Neuronal stem cell (in vitro differentiated cells): ENCODE data around the gene ITGA7.

ENCODE experiments used
- DNase-seq: peaks from one replicate; pipeline ENCODE4 v3.0.0-alpha.2; 2013; ENCODE audit warnings: low spot score
- H2AFZ ChIP-seq: one replicate; pipeline ENCODE4 v1.6.1; 2013; ENCODE audit warnings: mild to moderate bottlenecking, low read length, inconsistent platforms
- H2AK5ac ChIP-seq: 2 replicates; pipeline ENCODE4 v1.6.1; 2013; ENCODE audit warnings: low read depth, mild to moderate bottlenecking, inconsistent platforms, low read length, moderate library complexity, mixed read lengths
- H2BK120ac ChIP-seq: 2 replicates; pipeline ENCODE4 v1.6.1; 2013; ENCODE audit warnings: low read depth, mild to moderate bottlenecking, inconsistent platforms, low read length, moderate library complexity, mixed read lengths
- H2BK12ac ChIP-seq: one replicate; pipeline ENCODE4 v1.6.1; 2013; ENCODE audit warnings: low read length, inconsistent platforms
- H2BK15ac ChIP-seq: 2 replicates; pipeline ENCODE4 v1.6.1; 2013; ENCODE audit warnings: mild to moderate bottlenecking, low read length, inconsistent platforms, mixed read lengths
- H2BK5ac ChIP-seq: one replicate; pipeline ENCODE4 v1.6.1; 2013; ENCODE audit warnings: inconsistent platforms, mild to moderate bottlenecking, low read length, moderate library complexity
- H3K14ac ChIP-seq: one replicate; pipeline ENCODE4 v1.6.1; 2013; ENCODE audit warnings: low read length, inconsistent platforms
- H3K18ac ChIP-seq: 2 replicates; pipeline ENCODE4 v1.6.1; 2013; ENCODE audit warnings: low read length, inconsistent platforms
- H3K23ac ChIP-seq: 2 replicates; pipeline ENCODE4 v1.6.1; 2013; ENCODE audit warnings: low read depth, mild to moderate bottlenecking, mixed read lengths, low read length, inconsistent platforms; ENCODE audit not compliant: poor library complexity
- H3K27ac ChIP-seq: replicated peaks from 3 replicates; pipeline ENCODE4 v1.5.1; 2013; ENCODE audit warnings: low read length, inconsistent platforms
- H3K27me3 ChIP-seq, 3 experiments: 2 replicates each; pipeline ENCODE4 v1.6.1; 2013; ENCODE audit warnings: low read length in 3 of 3, mild to moderate bottlenecking in 2 of 3, inconsistent platforms in 1 of 3, low read depth in 1 of 3, mixed read lengths in 1 of 3, moderate library complexity in 1 of 3; ENCODE audit not compliant: control insufficient read depth in 3 of 3, insufficient read depth in 3 of 3
- H3K36me3 ChIP-seq, 2 donors: replicated peaks in 1 of 2; 2 replicates each; pipeline ENCODE4 v1.6.1; 2013; ENCODE audit warnings: low read length in 2 of 2; ENCODE audit not compliant: control insufficient read depth in 2 of 2, insufficient read depth in 2 of 2
- H3K4ac ChIP-seq: 2 replicates; pipeline ENCODE4 v1.6.1; 2013; ENCODE audit warnings: inconsistent platforms, mild to moderate bottlenecking, low read length, moderate library complexity
- H3K4me1 ChIP-seq, 2 donors: 1 replicate in 1 of 2; 2 replicates in 1 of 2; pipeline ENCODE4 v1.6.1; 2013; ENCODE audit warnings: low read length in 2 of 2, low read depth in 1 of 2; ENCODE audit not compliant: control insufficient read depth in 2 of 2, insufficient read depth in 1 of 2
- H3K4me2 ChIP-seq: one replicate; pipeline ENCODE4 v1.6.1; 2013; ENCODE audit warnings: mild to moderate bottlenecking, low read length, inconsistent platforms; ENCODE audit not compliant: insufficient read depth, poor library complexity, severe bottlenecking
- H3K4me3 ChIP-seq, 2 donors: 2 replicates each; pipeline ENCODE4 v1.5.1; 2013; ENCODE audit warnings: low read length in 2 of 2, mild to moderate bottlenecking in 2 of 2, inconsistent platforms in 1 of 2, moderate library complexity in 1 of 2
- H3K79me1 ChIP-seq: one replicate; pipeline ENCODE4 v1.6.1; 2013; ENCODE audit warnings: low read depth, mild to moderate bottlenecking, inconsistent platforms, low read length, moderate library complexity
- H3K9ac ChIP-seq: one replicate; pipeline ENCODE4 v1.6.1; 2013; ENCODE audit warnings: mild to moderate bottlenecking, low read depth, low read length, inconsistent platforms; ENCODE audit not compliant: poor library complexity
- H3K9me3 ChIP-seq, 2 donors: replicated peaks in 1 of 2; 2 replicates each; pipeline versions ENCODE3 to v1.6.1; 2013; ENCODE audit warnings: low read length in 2 of 2, mild to moderate bottlenecking in 2 of 2, inconsistent platforms in 1 of 2, low read depth in 1 of 2, mixed read lengths in 1 of 2, moderate library complexity in 1 of 2; ENCODE audit not compliant: control insufficient read depth in 2 of 2, insufficient read depth in 1 of 2
- H4K8ac ChIP-seq: one replicate; pipeline ENCODE4 v1.6.1; 2013; ENCODE audit warnings: low read depth, mild to moderate bottlenecking, inconsistent platforms, low read length, moderate library complexity
- H4K91ac ChIP-seq: one replicate; pipeline ENCODE4 v1.6.1; 2013; ENCODE audit warnings: low read length, low read depth, mild to moderate bottlenecking, inconsistent platforms; ENCODE audit not compliant: poor library complexity
- WGBS, 2 donors: extraction: QIAGEN DNeasy Blood & Tissue Kit; methylation state at CpG; one replicate each; pipeline ENCODE4 v1.1.7; 2013; ENCODE audit warnings: missing lambda C conversion rate in 2 of 2, mixed read lengths in 1 of 2; ENCODE audit not compliant: insufficient read length in 2 of 2, insufficient replicate concordance in 1 of 2; ENCODE audit errors: extremely low coverage in 2 of 2; 5-methylcytosine and 5-hydroxymethylcytosine counted together

The ITGA7 gene

DNA sequence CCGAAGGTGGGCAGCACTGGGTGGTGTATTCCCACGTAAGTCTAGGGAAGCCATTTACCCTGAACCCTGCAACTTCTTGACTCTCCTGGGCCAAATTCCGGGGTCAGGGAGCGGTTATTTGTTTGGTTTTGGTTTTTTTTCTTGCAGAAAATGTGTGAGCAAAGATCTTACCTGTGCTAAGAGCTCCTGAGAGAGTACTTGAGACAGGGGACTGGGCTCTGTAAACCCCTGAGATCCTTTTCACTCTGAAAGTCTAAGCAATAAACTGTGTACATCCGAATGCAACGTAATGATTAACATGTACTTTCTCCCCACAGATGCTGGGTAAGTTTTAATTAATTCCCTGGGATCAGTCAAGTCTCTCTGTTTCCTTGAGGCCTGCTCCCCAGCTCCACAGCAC is 49.5 kb downstream of the ITGA7 start:
- Histone ChIP-seq H3K4me3 (no peak overlapping the region), H2BK12ac (no peak overlapping the region), H4K91ac (no peak overlapping the region), H3K9me3 (no peaks in the 10 kb centered on the region), H3K4ac (no peak overlapping the region), H2BK15ac (no peak overlapping the region), H3K36me3 (no peaks in the 10 kb centered on the region), H2BK120ac (no peak overlapping the region), H3K27me3 (peaks cover 0 to 18% (median 2%) of the 10 kb centered on the region in 3 experiments), H3K4me2 (no peak overlapping the region), H3K23ac (no peak overlapping the region), H2AFZ (no peak overlapping the region), H3K4me1 (no peaks in the 10 kb centered on the region), H4K8ac (no peak overlapping the region), H3K9ac (no peak overlapping the region), H2BK5ac (no peak overlapping the region), H3K27ac (no peak overlapping the region), H3K79me1 (no peaks in the 10 kb centered on the region), H3K18ac (no peak overlapping the region), H3K14ac (no peak overlapping the region), H2AK5ac (no peak overlapping the region)
- no CpG with 5 or more reads among the region's 6 CpGs for WGBS, 2 donors
- no peak for DNase-seq

DNA sequence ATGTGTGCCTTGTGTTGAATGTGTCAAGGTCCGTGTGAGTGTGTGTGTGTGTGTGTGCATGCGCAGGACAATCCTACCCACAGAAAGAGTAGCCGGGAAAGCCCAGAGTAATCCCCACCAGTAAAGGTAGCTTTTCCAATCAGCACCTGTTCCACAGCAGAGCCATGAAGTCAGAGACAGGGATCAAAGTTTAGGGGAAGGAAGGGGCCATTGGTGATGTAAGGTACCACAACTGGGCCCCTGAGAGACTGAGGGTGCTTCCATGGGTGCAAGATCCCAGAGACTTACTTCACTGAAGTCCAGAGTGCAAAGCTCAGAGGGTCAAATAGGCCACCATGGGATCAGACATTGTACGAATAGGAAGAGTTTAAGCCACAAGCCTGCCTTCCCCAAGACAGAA is 50.5 kb downstream of the ITGA7 start:
- Histone ChIP-seq H3K36me3 (no peaks in the 10 kb centered on the region), H3K18ac (no peak overlapping the region), H2BK5ac (no peak overlapping the region), H3K27me3 (peaks cover 0 to 16% (median 2%) of the 10 kb centered on the region in 3 experiments), H3K4me2 (no peak overlapping the region), H2AFZ (no peak overlapping the region), H3K23ac (no peak overlapping the region), H3K79me1 (no peaks in the 10 kb centered on the region), H2BK12ac (no peak overlapping the region), H3K27ac (no peak overlapping the region), H4K91ac (no peak overlapping the region), H3K4me1 (no peaks in the 10 kb centered on the region), H4K8ac (no peak overlapping the region), H3K4me3 (no peak overlapping the region), H3K4ac (no peak overlapping the region), H3K14ac (no peak overlapping the region), H3K9me3 (no peaks in the 10 kb centered on the region), H3K9ac (no peak overlapping the region), H2AK5ac (no peak overlapping the region), H2BK120ac (no peak overlapping the region), H2BK15ac (no peak overlapping the region)
- DNase-seq, result no peak
- no CpG with 5 or more reads among the region's 4 CpGs for WGBS, 2 donors

DNA sequence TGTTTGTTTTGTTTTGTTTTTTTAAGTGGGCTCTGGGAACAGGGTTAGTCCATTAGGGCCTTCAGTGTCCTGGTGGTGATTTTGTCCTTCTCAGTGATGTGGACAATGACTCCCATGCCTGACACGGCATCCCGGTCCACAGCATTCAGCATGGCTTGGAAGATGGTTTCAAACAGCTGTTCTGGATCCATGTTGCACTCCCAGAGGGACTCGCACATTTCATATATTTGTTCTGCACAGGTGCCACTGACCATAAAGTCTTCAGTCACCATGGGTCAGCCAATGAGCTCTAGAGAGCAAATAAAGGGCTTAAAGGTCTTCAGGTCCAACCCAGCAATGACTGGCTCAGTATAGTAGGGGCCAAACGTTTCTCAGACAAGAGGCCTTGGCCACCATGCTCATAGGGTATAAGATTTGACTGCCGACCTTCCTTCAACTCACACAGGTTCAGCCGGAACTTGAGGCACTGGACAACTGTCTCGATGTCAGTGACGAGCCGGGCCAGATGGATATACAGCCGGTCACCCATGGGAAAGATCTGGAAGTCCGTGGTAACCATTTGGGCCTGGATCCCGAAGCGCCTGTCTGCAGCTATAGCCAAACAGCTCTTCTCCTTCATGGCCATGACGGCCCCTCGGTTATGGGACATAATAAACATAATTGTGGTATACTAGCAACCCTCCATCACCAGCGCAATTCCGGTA is 53.0 kb downstream of the ITGA7 start:
- Histone ChIP-seq H3K18ac (no peak overlapping the region), H4K91ac (no peak overlapping the region), H3K36me3 (no peaks in the 10 kb centered on the region), H3K4ac (no peak overlapping the region), H3K4me1 (no peaks in the 10 kb centered on the region), H3K23ac (no peak overlapping the region), H2AFZ (no peak overlapping the region), H2BK120ac (no peak overlapping the region), H2BK5ac (no peak overlapping the region), H3K27ac (no peak overlapping the region), H3K9me3 (no peaks in the 10 kb centered on the region), H2BK12ac (no peak overlapping the region), H3K4me2 (no peak overlapping the region), H3K9ac (no peak overlapping the region), H4K8ac (no peak overlapping the region), H3K4me3 (no peak overlapping the region), H3K79me1 (no peaks in the 10 kb centered on the region), H3K27me3 (peaks cover 0 to 16% (median 2%) of the 10 kb centered on the region in 3 experiments), H3K14ac (no peak overlapping the region), H2AK5ac (no peak overlapping the region), H2BK15ac (no peak overlapping the region)
- no CpG with 5 or more reads among the region's 17 CpGs for WGBS, 2 donors
- DNase-seq, result no peak

DNA sequence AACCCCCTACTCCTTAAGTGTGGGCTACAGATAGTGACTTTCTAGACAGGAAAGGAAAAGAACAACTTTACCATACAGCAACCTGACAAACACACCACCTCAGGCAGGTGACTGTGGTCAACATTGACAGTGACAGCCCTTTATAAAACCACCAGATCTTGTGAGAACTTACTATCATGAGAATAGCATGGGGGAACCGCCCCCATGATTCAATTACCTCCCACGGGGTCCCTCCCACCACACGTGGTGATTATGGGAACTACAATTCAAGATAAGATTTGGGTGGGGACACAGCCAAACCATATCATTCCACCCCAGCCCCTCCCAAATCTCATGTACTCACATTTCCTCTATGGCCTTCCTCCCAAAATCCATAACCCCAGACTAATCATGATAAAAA is 54.7 kb downstream of the ITGA7 start:
- Histone ChIP-seq H3K4me1 (no peaks in the 10 kb centered on the region), H2BK15ac (no peak overlapping the region), H2AFZ (no peak overlapping the region), H2BK12ac (no peak overlapping the region), H3K79me1 (no peaks in the 10 kb centered on the region), H2BK120ac (no peak overlapping the region), H3K14ac (no peak overlapping the region), H3K4me3 (no peak overlapping the region), H3K27ac (no peak overlapping the region), H3K9me3 (no peaks in the 10 kb centered on the region), H4K8ac (no peak overlapping the region), H3K18ac (no peak overlapping the region), H3K23ac (no peak overlapping the region), H3K9ac (no peak overlapping the region), H3K4me2 (no peak overlapping the region), H4K91ac (no peak overlapping the region), H2AK5ac (no peak overlapping the region), H3K36me3 (no peaks in the 10 kb centered on the region), H3K27me3 (peaks cover 0 to 9% (median 2%) of the 10 kb centered on the region in 3 experiments), H2BK5ac (no peak overlapping the region), H3K4ac (no peak overlapping the region)
- no CpG with 5 or more reads among the region's 3 CpGs for WGBS, 2 donors
- no peak for DNase-seq
